ENCODE results near the gene IL21R. TPM values are rescaled to one million over a fixed set of nuclear protein-coding genes. Genes with fewer than 3 reads are reported as not detected.

The IL21R gene
- total RNA-seq, 6 experiments from 2014 or later: 0.96 to 1.8 (median 1.2) TPM

DNA sequence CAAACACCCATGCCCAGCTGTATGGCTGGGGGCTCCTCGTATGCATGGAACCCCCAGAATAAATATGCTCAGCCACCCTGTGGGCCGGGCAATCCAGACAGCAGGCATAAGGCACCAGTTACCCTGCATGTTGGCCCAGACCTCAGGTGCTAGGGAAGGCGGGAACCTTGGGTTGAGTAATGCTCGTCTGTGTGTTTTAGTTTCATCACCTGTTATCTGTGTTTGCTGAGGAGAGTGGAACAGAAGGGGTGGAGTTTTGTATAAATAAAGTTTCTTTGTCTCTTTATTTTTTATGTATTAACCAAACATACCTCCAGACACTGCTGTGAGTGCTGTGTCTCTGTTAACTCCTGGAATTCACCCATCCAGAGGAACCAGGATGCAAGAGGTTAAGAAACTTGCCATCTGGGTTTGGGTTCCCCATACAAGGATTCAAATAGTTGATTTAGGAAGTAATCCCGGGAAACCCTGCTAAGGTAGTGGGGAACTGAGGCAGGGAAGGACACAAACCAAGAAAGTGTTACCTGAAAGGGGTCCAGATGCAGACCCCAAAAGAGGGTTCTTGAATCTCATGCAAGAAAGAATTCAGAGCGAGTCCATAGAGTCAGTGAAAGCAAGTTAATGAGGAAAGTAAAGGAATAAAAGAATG, 37.4 kb upstream of the IL21R start:
- Mint-ChIP-seq H3K27me3 (ENCODE audit: insufficient read depth) (peaks cover 1% of the 10 kb centered on the region; the same call in 1 of the 2 replicates), H3K9me3 (no peaks in the 10 kb centered on the region), H3K4me3 (no peak overlapping the region; the same call in 1 of the 2 replicates), H3K36me3 (ENCODE audit: low read depth) (peaks cover 19% of the 10 kb centered on the region), H3K4me1 (ENCODE audit: low read depth) (peaks cover 42% of the 10 kb centered on the region), H3K27ac (peak overlapping the region; percentile 66)
- no peak for DNase-seq
- TF ChIP-seq, protein P1, sequence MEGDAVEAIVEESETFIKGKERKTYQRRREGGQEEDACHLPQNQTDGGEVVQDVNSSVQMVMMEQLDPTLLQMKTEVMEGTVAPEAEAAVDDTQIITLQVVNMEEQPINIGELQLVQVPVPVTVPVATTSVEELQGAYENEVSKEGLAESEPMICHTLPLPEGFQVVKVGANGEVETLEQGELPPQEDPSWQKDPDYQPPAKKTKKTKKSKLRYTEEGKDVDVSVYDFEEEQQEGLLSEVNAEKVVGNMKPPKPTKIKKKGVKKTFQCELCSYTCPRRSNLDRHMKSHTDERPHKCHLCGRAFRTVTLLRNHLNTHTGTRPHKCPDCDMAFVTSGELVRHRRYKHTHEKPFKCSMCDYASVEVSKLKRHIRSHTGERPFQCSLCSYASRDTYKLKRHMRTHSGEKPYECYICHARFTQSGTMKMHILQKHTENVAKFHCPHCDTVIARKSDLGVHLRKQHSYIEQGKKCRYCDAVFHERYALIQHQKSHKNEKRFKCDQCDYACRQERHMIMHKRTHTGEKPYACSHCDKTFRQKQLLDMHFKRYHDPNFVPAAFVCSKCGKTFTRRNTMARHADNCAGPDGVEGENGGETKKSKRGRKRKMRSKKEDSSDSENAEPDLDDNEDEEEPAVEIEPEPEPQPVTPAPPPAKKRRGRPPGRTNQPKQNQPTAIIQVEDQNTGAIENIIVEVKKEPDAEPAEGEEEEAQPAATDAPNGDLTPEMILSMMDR (IDR thresholded peaks at IDR 0.05): no peak

DNA sequence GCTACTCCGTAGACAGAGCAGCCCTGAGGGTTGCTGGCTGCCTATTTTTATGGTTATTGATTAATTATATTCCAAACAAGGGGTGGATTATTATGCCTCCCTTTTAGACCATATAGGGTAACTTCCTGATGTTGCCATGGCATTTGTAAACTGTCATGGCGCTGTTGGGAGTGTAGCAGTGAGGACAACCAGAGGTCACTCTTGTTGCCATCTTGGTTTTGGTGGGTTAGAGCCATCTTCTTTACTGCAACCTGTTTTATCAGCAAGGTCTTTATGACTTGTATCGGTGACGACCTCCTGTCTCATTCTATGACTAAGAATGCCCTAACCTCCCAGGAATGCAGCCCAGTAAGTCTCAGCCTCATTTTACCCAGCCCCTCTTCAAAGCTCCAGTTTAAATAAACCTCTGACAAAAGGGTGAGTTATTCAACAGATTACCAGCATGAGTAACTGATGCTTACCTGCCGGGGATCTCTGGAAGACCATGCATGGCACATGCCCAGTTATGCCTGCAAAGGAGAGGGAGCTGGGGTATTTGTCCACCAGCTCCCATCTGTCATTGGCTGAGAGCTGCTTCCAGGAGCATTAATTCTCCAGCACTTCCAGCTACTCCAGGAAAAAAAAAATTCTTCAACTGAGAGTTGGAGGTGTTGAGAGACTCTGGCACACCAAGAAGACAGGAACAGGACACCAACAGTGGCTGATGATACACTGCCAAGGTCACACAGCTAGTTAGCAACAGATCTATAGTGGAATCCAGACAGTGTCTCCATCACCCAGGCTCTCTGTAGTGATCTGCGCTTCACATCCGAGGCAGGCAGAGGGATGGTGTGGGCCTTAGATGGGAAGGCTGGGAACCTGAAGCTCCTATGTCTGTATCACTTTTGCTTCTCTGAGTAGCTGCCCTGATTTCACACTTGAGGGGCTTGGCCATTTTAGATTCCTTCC, 36.6 kb upstream of the IL21R start:
- peaks cover 24% of the 10 kb centered on the region for H3K36me3 Mint-ChIP-seq (ENCODE audit: low read depth)
- TF ChIP-seq, protein P1 (IDR thresholded peaks at IDR 0.05): no peak
- peaks cover 1% of the 10 kb centered on the region; the same call in 1 of the 2 replicates for H3K27me3 Mint-ChIP-seq (ENCODE audit: insufficient read depth)
- peak overlapping the region; percentile 66 for H3K27ac Mint-ChIP-seq
- peak; percentile 55 for DNase-seq
- no peak overlapping the region for H3K4me3 Mint-ChIP-seq
- H3K4me1 Mint-ChIP-seq (ENCODE audit: low read depth): peaks cover 50% of the 10 kb centered on the region
- peaks cover 8% of the 10 kb centered on the region for H3K9me3 Mint-ChIP-seq

DNA sequence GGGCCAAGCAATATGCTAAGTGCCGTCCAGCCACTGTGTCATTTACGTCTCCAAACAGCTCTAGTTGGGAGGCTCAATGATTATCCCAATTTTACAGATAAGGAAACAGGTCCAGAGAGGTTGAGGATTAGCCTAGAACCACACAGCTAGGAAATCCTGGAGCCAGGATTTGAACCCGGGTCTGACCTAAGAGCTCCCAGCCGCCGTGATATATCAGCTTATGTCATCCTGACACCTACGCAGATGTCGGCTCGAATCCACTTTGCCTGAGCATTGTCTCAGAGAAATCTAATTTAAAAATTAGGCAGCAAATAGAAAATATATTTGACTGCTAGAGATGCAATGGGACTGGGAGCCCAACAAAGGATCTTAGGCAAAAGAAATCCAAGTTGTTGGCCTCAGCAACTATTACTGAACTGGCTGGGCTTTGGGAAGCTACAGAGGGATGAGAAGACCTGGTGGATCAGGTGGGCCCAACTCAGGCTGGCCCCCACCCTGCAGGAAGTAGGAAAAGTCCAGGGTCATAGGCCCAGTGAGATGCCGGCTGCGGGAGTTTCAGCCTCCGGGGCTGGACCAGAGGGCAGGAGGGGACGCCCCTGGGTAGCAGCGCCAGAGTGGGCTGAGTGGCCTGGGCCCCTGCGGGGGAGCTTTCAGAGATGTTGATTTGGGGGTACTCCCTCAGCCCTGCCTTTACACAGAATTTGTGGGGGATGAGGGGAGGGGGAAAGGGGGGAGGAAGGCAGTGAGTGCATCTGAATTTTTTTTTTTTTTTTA, 35.1 kb upstream of the IL21R start:
- DNase-seq: no peak
- Mint-ChIP-seq H3K4me3 (no peak overlapping the region), H3K27me3 (ENCODE audit: insufficient read depth) (peaks cover 1% of the 10 kb centered on the region), H3K36me3 (ENCODE audit: low read depth) (peaks cover 28% of the 10 kb centered on the region), H3K9me3 (peaks cover 16% of the 10 kb centered on the region), H3K4me1 (ENCODE audit: low read depth) (peaks cover 52% of the 10 kb centered on the region), H3K27ac (peak overlapping the region; percentile 66)
- TF ChIP-seq, protein P1 (IDR thresholded peaks at IDR 0.05): no peak

DNA sequence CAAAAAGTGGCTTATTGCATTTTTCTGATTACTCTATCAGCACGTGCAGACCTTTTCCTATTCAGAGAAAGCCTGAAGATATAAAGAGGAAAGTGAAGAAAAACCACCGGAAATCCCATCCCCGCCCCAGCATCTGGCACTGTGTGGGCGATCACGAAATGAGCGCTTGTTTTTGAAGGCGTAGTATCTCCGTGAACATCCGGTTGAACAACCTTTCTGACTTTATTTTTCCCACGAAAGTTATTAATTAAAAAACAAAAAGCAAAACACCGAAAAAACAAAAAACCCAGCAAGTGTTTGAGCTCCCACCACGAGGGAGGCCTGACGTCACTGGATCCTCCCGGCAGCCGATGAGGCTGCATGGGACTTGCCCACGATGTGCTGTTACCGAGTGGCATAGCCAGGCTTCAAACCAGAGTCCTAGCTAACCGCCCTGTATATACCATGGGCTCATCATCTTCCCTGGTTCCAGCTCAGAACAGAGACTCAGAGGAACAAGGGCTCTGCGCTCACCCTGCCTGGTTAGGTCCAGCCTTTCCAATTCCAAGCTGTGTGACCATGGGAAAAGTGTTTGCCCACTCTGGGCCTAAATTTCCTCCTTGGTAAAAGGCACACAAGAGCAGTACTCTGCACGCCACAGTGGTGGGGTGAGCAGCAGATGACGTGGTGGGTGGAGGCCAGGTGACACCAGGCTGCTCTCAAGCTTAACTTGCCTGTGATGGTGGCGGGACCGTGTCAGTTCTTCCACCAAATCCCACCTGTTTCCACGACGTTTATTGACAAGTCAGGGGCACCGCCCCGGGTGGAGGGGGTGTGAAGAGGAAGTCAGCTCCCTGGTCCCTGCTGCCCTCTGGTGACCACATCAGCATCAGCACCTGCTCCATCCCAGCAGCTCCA, 34.3 kb upstream of the IL21R start:
- peak; percentile 46 for DNase-seq

More for the DNA sequence above, 34.3 kb upstream of the IL21R start:
- H3K36me3 Mint-ChIP-seq (ENCODE audit: low read depth): peaks cover 21% of the 10 kb centered on the region
- H3K27ac Mint-ChIP-seq: peak overlapping the region; percentile 54
- 0 out of 2 replicates have a peak overlapping the region, but pooled peaks have one; percentile 20 for H3K4me3 Mint-ChIP-seq
- peaks cover 1% of the 10 kb centered on the region for H3K27me3 Mint-ChIP-seq (ENCODE audit: insufficient read depth)
- peaks cover 52% of the 10 kb centered on the region for H3K4me1 Mint-ChIP-seq (ENCODE audit: low read depth)
- peaks cover 16% of the 10 kb centered on the region for H3K9me3 Mint-ChIP-seq
- TF ChIP-seq, protein P1 (IDR thresholded peaks at IDR 0.05): peak; percentile 88
